Measurements from ENCODE around the gene RAB27A. TPM values are rescaled to one million over a fixed set of nuclear protein-coding genes. Genes with fewer than 3 reads are reported as not detected.

RAB27A gene
- total and polyA plus RNA-seq, 2 of the 8 experiments (the other 6 are each of a cell fraction or from before 2014, with no cell fraction given): 2.3 to 6.5 TPM

- TF ChIP-seq CTCF (IDR thresholded peaks at IDR 0.05; ENCODE audit: control extremely low read depth in 1 of 3, insufficient read depth in 1 of 3, low read depth in 1 of 3, low read length in 3 of 3) (no peak), CREB1 (IDR thresholded peaks at IDR 0.05) (no peak), SAP30 (IDR thresholded peaks at IDR 0.05; ENCODE audit: insufficient read depth, insufficient replicate concordance, low read length) (no peak), FOSL1 (IDR thresholded peaks at IDR 0.05; ENCODE audit: insufficient read depth, low read depth, low read length) (no peak)
These were observed 91.9 kb downstream of the RAB27A start (continued) for GRCh38 chr15:55197719-55198118.
